HepG2 (cell line): ENCODE measurements around the gene CLIC2. TPM values are rescaled to one million over a fixed set of nuclear protein-coding genes. Genes with fewer than 3 reads are reported as not detected.

Experiments used
- CREM ChIP-seq, 2 experiments: sonication (generic) in 1 of 2; formaldehyde crosslinking in 1 of 2; IDR thresholded peaks; 2 replicates each; pipeline versions ENCODE4 v1.4.0 to v1.6.1; 2016 to 2020; ENCODE audit warnings: antibody characterized with exemption in 1 of 2, mild to moderate bottlenecking in 1 of 2, missing genetic modification reagents in 1 of 2
- EP300 ChIP-seq, 3 experiments: sonication (generic) in 1 of 3; formaldehyde crosslinking in 1 of 3; IDR thresholded peaks; 2 replicates each; pipeline versions ENCODE4 v1.5.1 to v1.6.1; 2011 to 2020; ENCODE audit warnings: low read depth in 2 of 3, low read length in 2 of 3, borderline replicate concordance in 1 of 3, improper control_type of control experiment in 1 of 3, mild to moderate bottlenecking in 1 of 3, missing genetic modification reagents in 1 of 3, moderate library complexity in 1 of 3
- FOXM1 ChIP-seq: sonication (generic); formaldehyde crosslinking; IDR thresholded peaks from 2 replicates; pipeline ENCODE4 v1.5.0; 2020; ENCODE audit warnings: missing genetic modification reagents
- ZNF180 ChIP-seq: sonication (generic); formaldehyde crosslinking; IDR thresholded peaks from 2 replicates; pipeline ENCODE4 v1.4.0; 2020; ENCODE audit warnings: low read depth, missing genetic modification reagents, borderline replicate concordance
- ZNF276 ChIP-seq: sonication (generic); formaldehyde crosslinking; IDR thresholded peaks from 2 replicates; pipeline ENCODE4 v1.4.0; 2020; ENCODE audit warnings: mild to moderate bottlenecking, low read depth, missing genetic modification reagents
- ZNF672 ChIP-seq: sonication (generic); formaldehyde crosslinking; IDR thresholded peaks from 2 replicates; pipeline ENCODE4 v1.8.1; 2022; ENCODE audit warnings: missing genetic modification reagents
- polyA plus RNA-seq, 8 experiments: library from polyadenylated mRNA; depleted of rRNA in 3 of 8; stranded (reverse) in 7 of 8; unstranded in 1 of 8; fragments of >200 nt; fragmentation: Illumina TruSeq in 4 of 8; extraction: Trizol in 4 of 8; gene quantifications; 2 replicates each; pipeline versions ENCODE4 v1.2.1 to v1.2.3, GENCODE V29; 2011 to 2016; ENCODE audit warnings: low read depth in 4 of 8, missing spikeins in 1 of 8, mixed read lengths in 1 of 8; ENCODE audit not compliant: insufficient read depth in 1 of 8
- total RNA-seq, 5 experiments: library from RNA; depleted of rRNA; stranded (reverse); fragments of >200 nt; fragmentation: Illumina TruSeq; extraction: Trizol; gene quantifications; 2 replicates each; pipeline ENCODE4 v1.2.3, GENCODE V29; 2016; ENCODE audit warnings: low read depth in 1 of 5
- TF ChIP-seq, protein P1 (sequence below): sonication (generic); formaldehyde crosslinking; IDR thresholded peaks from 2 replicates; pipeline ENCODE4 v1.5.1; 2020; ENCODE audit warnings: mild to moderate bottlenecking, missing genetic modification reagents, moderate library complexity

Gene CLIC2
- total and polyA plus RNA-seq, 2 of the 13 experiments (the other 11 are each of a cell fraction or from before 2014, with no cell fraction given), result 0.24 to 0.25 TPM

GRCh38 chrX:155237719-155238118, 96.7 kb downstream of the CLIC2 start (continued):
- TF ChIP-seq ZNF180 (CRISPR knock-in tag) (no peak), ZNF276 (CRISPR knock-in tag) (no peak), FOXM1 (CRISPR knock-in tag) (no peak), CREM (IDR thresholded peaks at IDR 0.05) (no peak), CREM (CRISPR knock-in tag; IDR thresholded peaks at IDR 0.05) (no peak), EP300 (IDR thresholded peaks at IDR 0.05; ENCODE audit: low read depth in 2 of 2, low read length in 2 of 2) (no peak), EP300 (CRISPR knock-in tag; IDR thresholded peaks at IDR 0.05; ENCODE audit: borderline replicate concordance) (no peak), ZNF672 (CRISPR knock-in tag) (no peak)
- TF ChIP-seq, protein P1, sequence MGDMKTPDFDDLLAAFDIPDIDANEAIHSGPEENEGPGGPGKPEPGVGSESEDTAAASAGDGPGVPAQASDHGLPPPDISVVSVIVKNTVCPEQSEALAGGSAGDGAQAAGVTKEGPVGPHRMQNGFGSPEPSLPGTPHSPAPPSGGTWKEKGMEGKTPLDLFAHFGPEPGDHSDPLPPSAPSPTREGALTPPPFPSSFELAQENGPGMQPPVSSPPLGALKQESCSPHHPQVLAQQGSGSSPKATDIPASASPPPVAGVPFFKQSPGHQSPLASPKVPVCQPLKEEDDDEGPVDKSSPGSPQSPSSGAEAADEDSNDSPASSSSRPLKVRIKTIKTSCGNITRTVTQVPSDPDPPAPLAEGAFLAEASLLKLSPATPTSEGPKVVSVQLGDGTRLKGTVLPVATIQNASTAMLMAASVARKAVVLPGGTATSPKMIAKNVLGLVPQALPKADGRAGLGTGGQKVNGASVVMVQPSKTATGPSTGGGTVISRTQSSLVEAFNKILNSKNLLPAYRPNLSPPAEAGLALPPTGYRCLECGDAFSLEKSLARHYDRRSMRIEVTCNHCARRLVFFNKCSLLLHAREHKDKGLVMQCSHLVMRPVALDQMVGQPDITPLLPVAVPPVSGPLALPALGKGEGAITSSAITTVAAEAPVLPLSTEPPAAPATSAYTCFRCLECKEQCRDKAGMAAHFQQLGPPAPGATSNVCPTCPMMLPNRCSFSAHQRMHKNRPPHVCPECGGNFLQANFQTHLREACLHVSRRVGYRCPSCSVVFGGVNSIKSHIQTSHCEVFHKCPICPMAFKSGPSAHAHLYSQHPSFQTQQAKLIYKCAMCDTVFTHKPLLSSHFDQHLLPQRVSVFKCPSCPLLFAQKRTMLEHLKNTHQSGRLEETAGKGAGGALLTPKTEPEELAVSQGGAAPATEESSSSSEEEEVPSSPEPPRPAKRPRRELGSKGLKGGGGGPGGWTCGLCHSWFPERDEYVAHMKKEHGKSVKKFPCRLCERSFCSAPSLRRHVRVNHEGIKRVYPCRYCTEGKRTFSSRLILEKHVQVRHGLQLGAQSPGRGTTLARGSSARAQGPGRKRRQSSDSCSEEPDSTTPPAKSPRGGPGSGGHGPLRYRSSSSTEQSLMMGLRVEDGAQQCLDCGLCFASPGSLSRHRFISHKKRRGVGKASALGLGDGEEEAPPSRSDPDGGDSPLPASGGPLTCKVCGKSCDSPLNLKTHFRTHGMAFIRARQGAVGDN (CRISPR knock-in tag), result no peak
